Panc1 (cell line): ENCODE results near the gene TRIM41. TPM values are rescaled to one million over a fixed set of nuclear protein-coding genes. Genes with fewer than 3 reads are reported as not detected.

Experiments used
- ATAC-seq: fragments of 200-7000 bp; cut with Tn5 transposase; 2 replicates; pipeline ENCODE4 v1.9.1; 2020; ENCODE audit warnings: mild to moderate bottlenecking, moderate library complexity
- BruUV-seq: library from RNA; stranded (reverse); fragments of 400-500 nt; replicated peaks from 2 replicates; lab custom pipeline; 2021; lab: Mats Ljungman, UMichigan
- CTCF ChIA-PET: fragments of 300-600 bp; sonication (Branson Sonifier 250); formaldehyde crosslinking; loops from one replicate; lab custom pipeline; 2022; ENCODE audit warnings: antibody characterized with exemption; lab: Charles Lee
- POLR2A ChIA-PET: fragments of 300-600 bp; sonication (Branson Sonifier 250); formaldehyde crosslinking; loops from one replicate; lab custom pipeline; 2022; ENCODE audit warnings: antibody characterized with exemption; lab: Charles Lee
- DNase-seq: peaks from one replicate; pipeline ENCODE4 v3.0.0-alpha.2; 2010; ENCODE audit warnings: low read depth, low spot score
- H3K27ac ChIP-seq: 2 replicates; pipeline ENCODE4 v1.5.1; 2011; ENCODE audit warnings: mild to moderate bottlenecking, low read length, inconsistent platforms
- H3K27me3 ChIP-seq: fragments of 200-500 bp; sonication (Bioruptor generic); 2 replicates; pipeline ENCODE4 v1.6.0; 2014; ENCODE audit warnings: low read length, inconsistent platforms; ENCODE audit not compliant: control insufficient read depth, insufficient read depth
- H3K36me3 ChIP-seq: fragments of 200-500 bp; sonication (Bioruptor generic); 2 replicates; pipeline ENCODE4 v1.5.1; 2014; ENCODE audit warnings: inconsistent platforms, mild to moderate bottlenecking, low read length, moderate library complexity; ENCODE audit not compliant: control insufficient read depth, insufficient read depth
- H3K4me1 ChIP-seq: 2 replicates; pipeline ENCODE4 v1.5.1; 2011; ENCODE audit warnings: inconsistent platforms, mild to moderate bottlenecking, low read length, moderate library complexity; ENCODE audit not compliant: control insufficient read depth, insufficient read depth
- H3K4me3 ChIP-seq, 2 experiments: 2 replicates each; pipeline ENCODE4 v1.5.1; 2011 to 2012; ENCODE audit warnings: low read depth in 2 of 2, low read length in 2 of 2, mild to moderate bottlenecking in 2 of 2, inconsistent platforms in 1 of 2, moderate library complexity in 1 of 2
- H3K9me3 ChIP-seq: fragments of 200-500 bp; sonication (Bioruptor generic); 2 replicates; pipeline ENCODE4 v1.5.1; 2014; ENCODE audit warnings: low read depth, mild to moderate bottlenecking, inconsistent platforms, low read length, moderate library complexity; ENCODE audit not compliant: control insufficient read depth, insufficient read depth
- POLR2AphosphoS5 ChIP-seq: IDR thresholded peaks from 2 replicates; pipeline ENCODE4 v1.6.1; 2012; ENCODE audit warnings: mild to moderate bottlenecking, low read depth, low read length, moderate library complexity
- SIN3A ChIP-seq: IDR thresholded peaks from 2 replicates; pipeline ENCODE4 v1.6.1; 2012; ENCODE audit warnings: low read depth, mild to moderate bottlenecking, low read length, moderate library complexity, borderline replicate concordance; ENCODE audit not compliant: insufficient read depth
- TCF7L2 ChIP-seq: IDR thresholded peaks from 2 replicates; pipeline ENCODE4 v1.6.1; 2011; ENCODE audit warnings: mild to moderate bottlenecking, low read depth, low read length, inconsistent platforms
- in situ Hi-C: cut with HindIII; loops from 2 replicates; pipeline ENCODE4 v1.10.0; 2016; ENCODE audit warnings: low sequenced_read_pairs, low pct_unique_long_range_greater_than_20kb
- intact Hi-C: fragments of 100-400 bp; cut with micrococcal nuclease; formaldehyde crosslinking; loops from one replicate; pipeline ENCODE4 v1.10.0; 2022; ENCODE audit not compliant: unreplicated experiment
- total RNA-seq: library from RNA; stranded (reverse); gene quantifications from one replicate; pipeline ENCODE4 v1.2.1, GENCODE V29; 2021; ENCODE audit not compliant: unreplicated experiment
- TF ChIP-seq, protein P1 (sequence below), 2 experiments: IDR thresholded peaks; 2 replicates each; pipeline ENCODE4 v1.6.1; 2011 to 2012; ENCODE audit warnings: low read depth in 2 of 2, control low read depth in 1 of 2, low read length in 1 of 2, mild to moderate bottlenecking in 1 of 2, moderate library complexity in 1 of 2; ENCODE audit not compliant: insufficient read depth in 1 of 2
- TF ChIP-seq, protein P2 (sequence below): fragments of 450-650 bp; IDR thresholded peaks from 2 replicates; pipeline ENCODE4 v1.5.1; 2017; ENCODE audit warnings: mild to moderate bottlenecking

TRIM41 gene
- total RNA-seq, 1 experiment from 2014 or later: 58.3 TPM

- in situ Hi-C loops (no loop called here), intact Hi-C loops (no loop called here)
- CTCF ChIA-PET: no interaction called here
- no peaks in the 10 kb centered on the region for H3K9me3 ChIP-seq
- H3K36me3 ChIP-seq: no peaks in the 10 kb centered on the region
- no peak for TF ChIP-seq TCF7L2
- DNase-seq: no peak
- ATAC-seq: no peak
- H3K4me3 ChIP-seq: no peak overlapping the region
- POLR2A ChIA-PET: no interaction called here
- H3K4me1 ChIP-seq: peaks cover 4% of the 10 kb centered on the region; the same call in 1 of the 2 replicates
- BruUV-seq: no TSS peak
- no peaks in the 10 kb centered on the region for H3K27me3 ChIP-seq
- no peak overlapping the region for H3K27ac ChIP-seq
Observed at GRCh38 chr5:181230551-181230950, 7.5 kb downstream of the TRIM41 start.

DNA sequence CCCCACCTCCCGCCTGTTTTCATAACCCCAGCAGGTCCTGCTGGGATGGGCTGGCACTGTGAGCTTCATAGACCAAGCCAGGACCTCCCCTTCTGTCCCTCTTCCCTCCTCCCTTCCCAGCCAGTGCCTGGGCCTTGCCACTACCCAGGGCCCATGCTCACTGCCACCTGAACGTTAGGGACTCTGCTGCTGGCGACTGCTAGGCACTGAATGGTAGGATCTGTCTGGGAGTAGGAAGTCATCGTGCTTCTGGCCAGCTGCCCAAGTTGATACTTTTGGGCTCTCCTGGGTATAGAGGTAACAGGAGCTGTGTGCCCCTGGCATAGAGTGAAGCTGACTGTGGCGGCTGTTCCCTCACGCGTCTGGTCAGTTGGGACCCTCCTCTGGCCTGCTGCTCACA, 8.4 kb downstream of the TRIM41 start:
- POLR2A ChIA-PET: no interaction called here
- ATAC-seq (no peak), DNase-seq (no peak)
- Histone ChIP-seq H3K9me3 (no peaks in the 10 kb centered on the region), H3K36me3 (peaks cover 3% of the 10 kb centered on the region), H3K4me1 (peaks cover 3% of the 10 kb centered on the region; the same call in 1 of the 2 replicates), H3K27me3 (no peaks in the 10 kb centered on the region), H3K4me3 (no peak overlapping the region), H3K27ac (no peak overlapping the region)
- in situ Hi-C loops: no loop called here
- CTCF ChIA-PET: interaction anchor here (0.6 kb wide), 1 partner anchor 46 kb away, joined by 3 read pairs; no protein-coding TSS in a partner anchor
- intact Hi-C loops: no loop called here
- no TSS peak for BruUV-seq
- no peak for TF ChIP-seq POLR2AphosphoS5
- TF ChIP-seq, protein P1, sequence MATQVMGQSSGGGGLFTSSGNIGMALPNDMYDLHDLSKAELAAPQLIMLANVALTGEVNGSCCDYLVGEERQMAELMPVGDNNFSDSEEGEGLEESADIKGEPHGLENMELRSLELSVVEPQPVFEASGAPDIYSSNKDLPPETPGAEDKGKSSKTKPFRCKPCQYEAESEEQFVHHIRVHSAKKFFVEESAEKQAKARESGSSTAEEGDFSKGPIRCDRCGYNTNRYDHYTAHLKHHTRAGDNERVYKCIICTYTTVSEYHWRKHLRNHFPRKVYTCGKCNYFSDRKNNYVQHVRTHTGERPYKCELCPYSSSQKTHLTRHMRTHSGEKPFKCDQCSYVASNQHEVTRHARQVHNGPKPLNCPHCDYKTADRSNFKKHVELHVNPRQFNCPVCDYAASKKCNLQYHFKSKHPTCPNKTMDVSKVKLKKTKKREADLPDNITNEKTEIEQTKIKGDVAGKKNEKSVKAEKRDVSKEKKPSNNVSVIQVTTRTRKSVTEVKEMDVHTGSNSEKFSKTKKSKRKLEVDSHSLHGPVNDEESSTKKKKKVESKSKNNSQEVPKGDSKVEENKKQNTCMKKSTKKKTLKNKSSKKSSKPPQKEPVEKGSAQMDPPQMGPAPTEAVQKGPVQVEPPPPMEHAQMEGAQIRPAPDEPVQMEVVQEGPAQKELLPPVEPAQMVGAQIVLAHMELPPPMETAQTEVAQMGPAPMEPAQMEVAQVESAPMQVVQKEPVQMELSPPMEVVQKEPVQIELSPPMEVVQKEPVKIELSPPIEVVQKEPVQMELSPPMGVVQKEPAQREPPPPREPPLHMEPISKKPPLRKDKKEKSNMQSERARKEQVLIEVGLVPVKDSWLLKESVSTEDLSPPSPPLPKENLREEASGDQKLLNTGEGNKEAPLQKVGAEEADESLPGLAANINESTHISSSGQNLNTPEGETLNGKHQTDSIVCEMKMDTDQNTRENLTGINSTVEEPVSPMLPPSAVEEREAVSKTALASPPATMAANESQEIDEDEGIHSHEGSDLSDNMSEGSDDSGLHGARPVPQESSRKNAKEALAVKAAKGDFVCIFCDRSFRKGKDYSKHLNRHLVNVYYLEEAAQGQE (IDR thresholded peaks at IDR 0.05; ENCODE audit: insufficient read depth in 1 of 2, low read depth in 2 of 2, low read length in 1 of 2): no peak
- TF ChIP-seq TCF7L2: no peak
- TF ChIP-seq SIN3A: no peak
- TF ChIP-seq, protein P2, sequence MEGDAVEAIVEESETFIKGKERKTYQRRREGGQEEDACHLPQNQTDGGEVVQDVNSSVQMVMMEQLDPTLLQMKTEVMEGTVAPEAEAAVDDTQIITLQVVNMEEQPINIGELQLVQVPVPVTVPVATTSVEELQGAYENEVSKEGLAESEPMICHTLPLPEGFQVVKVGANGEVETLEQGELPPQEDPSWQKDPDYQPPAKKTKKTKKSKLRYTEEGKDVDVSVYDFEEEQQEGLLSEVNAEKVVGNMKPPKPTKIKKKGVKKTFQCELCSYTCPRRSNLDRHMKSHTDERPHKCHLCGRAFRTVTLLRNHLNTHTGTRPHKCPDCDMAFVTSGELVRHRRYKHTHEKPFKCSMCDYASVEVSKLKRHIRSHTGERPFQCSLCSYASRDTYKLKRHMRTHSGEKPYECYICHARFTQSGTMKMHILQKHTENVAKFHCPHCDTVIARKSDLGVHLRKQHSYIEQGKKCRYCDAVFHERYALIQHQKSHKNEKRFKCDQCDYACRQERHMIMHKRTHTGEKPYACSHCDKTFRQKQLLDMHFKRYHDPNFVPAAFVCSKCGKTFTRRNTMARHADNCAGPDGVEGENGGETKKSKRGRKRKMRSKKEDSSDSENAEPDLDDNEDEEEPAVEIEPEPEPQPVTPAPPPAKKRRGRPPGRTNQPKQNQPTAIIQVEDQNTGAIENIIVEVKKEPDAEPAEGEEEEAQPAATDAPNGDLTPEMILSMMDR: no peak

- in situ Hi-C loops (no loop called here), intact Hi-C loops (no loop called here)
- Histone ChIP-seq H3K9me3 (no peaks in the 10 kb centered on the region), H3K4me1 (peaks cover 3% of the 10 kb centered on the region), H3K36me3 (peaks cover 10% of the 10 kb centered on the region), H3K27me3 (no peaks in the 10 kb centered on the region), H3K27ac (no peak overlapping the region), H3K4me3 (no peak overlapping the region)
- ATAC-seq (no peak), DNase-seq (no peak)
- ChIA-PET CTCF (no interaction called here), POLR2A (no interaction called here)
- no TSS peak for BruUV-seq
- TF ChIP-seq, protein P1 (IDR thresholded peaks at IDR 0.05; ENCODE audit: insufficient read depth in 1 of 2, low read depth in 2 of 2, low read length in 1 of 2): no peak
- no peak for TF ChIP-seq SIN3A
- no peak for TF ChIP-seq TCF7L2
- TF ChIP-seq POLR2AphosphoS5: no peak
Observed at GRCh38 chr5:181232593-181232992, 9.5 kb downstream of the TRIM41 start.
